ENCODE measurements around the gene SV2C. TPM values are rescaled to one million over a fixed set of nuclear protein-coding genes. Genes with fewer than 3 reads are reported as not detected.

The SV2C gene
- total RNA-seq, 1 experiment from 2014 or later = 0.09 TPM

DNA sequence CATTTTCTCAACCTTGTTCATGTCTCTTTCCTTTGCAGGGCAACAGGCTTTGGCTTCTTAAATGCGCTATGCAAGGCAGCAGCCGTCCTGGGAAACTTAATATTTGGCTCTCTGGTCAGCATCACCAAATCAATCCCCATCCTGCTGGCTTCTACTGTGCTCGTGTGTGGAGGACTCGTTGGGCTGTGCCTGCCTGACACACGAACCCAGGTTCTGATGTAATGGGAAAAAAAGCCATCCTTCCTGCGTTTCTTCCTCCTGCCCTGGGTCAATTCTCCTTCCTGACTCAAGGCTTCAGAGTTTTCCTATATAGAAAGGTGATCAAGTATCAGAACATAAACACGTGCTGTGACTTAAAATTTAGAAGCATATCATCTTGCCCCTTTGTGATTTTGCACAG, 242.1 kb downstream of the SV2C start:
- peaks cover 12% of the 10 kb centered on the region; the same call in 1 of the 2 replicates for H3K36me3 Mint-ChIP-seq
- ATAC-seq (no peak; the same call in 1 of the 2 replicates), DNase-seq (ENCODE audit: low spot score) (no peak)
- H3K4me1 Mint-ChIP-seq = peaks cover 38% of the 10 kb centered on the region
- TF ChIP-seq NR2C2 (CRISPR knock-in tag; IDR thresholded peaks at IDR 0.05) (no peak), ZNF232 (CRISPR knock-in tag; IDR thresholded peaks at IDR 0.05) (no peak), JUN (CRISPR knock-in tag; IDR thresholded peaks at IDR 0.05) (no peak)
- TF ChIP-seq, protein P1, sequence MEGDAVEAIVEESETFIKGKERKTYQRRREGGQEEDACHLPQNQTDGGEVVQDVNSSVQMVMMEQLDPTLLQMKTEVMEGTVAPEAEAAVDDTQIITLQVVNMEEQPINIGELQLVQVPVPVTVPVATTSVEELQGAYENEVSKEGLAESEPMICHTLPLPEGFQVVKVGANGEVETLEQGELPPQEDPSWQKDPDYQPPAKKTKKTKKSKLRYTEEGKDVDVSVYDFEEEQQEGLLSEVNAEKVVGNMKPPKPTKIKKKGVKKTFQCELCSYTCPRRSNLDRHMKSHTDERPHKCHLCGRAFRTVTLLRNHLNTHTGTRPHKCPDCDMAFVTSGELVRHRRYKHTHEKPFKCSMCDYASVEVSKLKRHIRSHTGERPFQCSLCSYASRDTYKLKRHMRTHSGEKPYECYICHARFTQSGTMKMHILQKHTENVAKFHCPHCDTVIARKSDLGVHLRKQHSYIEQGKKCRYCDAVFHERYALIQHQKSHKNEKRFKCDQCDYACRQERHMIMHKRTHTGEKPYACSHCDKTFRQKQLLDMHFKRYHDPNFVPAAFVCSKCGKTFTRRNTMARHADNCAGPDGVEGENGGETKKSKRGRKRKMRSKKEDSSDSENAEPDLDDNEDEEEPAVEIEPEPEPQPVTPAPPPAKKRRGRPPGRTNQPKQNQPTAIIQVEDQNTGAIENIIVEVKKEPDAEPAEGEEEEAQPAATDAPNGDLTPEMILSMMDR (IDR thresholded peaks at IDR 0.05) = no peak
- TF ChIP-seq, protein P2, sequence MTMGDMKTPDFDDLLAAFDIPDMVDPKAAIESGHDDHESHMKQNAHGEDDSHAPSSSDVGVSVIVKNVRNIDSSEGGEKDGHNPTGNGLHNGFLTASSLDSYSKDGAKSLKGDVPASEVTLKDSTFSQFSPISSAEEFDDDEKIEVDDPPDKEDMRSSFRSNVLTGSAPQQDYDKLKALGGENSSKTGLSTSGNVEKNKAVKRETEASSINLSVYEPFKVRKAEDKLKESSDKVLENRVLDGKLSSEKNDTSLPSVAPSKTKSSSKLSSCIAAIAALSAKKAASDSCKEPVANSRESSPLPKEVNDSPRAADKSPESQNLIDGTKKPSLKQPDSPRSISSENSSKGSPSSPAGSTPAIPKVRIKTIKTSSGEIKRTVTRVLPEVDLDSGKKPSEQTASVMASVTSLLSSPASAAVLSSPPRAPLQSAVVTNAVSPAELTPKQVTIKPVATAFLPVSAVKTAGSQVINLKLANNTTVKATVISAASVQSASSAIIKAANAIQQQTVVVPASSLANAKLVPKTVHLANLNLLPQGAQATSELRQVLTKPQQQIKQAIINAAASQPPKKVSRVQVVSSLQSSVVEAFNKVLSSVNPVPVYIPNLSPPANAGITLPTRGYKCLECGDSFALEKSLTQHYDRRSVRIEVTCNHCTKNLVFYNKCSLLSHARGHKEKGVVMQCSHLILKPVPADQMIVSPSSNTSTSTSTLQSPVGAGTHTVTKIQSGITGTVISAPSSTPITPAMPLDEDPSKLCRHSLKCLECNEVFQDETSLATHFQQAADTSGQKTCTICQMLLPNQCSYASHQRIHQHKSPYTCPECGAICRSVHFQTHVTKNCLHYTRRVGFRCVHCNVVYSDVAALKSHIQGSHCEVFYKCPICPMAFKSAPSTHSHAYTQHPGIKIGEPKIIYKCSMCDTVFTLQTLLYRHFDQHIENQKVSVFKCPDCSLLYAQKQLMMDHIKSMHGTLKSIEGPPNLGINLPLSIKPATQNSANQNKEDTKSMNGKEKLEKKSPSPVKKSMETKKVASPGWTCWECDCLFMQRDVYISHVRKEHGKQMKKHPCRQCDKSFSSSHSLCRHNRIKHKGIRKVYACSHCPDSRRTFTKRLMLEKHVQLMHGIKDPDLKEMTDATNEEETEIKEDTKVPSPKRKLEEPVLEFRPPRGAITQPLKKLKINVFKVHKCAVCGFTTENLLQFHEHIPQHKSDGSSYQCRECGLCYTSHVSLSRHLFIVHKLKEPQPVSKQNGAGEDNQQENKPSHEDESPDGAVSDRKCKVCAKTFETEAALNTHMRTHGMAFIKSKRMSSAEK (CRISPR knock-in tag; IDR thresholded peaks at IDR 0.05; ENCODE audit: borderline replicate concordance) = no peak
- TF ChIP-seq, protein P3, sequence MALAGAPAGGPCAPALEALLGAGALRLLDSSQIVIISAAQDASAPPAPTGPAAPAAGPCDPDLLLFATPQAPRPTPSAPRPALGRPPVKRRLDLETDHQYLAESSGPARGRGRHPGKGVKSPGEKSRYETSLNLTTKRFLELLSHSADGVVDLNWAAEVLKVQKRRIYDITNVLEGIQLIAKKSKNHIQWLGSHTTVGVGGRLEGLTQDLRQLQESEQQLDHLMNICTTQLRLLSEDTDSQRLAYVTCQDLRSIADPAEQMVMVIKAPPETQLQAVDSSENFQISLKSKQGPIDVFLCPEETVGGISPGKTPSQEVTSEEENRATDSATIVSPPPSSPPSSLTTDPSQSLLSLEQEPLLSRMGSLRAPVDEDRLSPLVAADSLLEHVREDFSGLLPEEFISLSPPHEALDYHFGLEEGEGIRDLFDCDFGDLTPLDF (CRISPR knock-in tag; IDR thresholded peaks at IDR 0.05) = no peak
- TF ChIP-seq, protein P4, sequence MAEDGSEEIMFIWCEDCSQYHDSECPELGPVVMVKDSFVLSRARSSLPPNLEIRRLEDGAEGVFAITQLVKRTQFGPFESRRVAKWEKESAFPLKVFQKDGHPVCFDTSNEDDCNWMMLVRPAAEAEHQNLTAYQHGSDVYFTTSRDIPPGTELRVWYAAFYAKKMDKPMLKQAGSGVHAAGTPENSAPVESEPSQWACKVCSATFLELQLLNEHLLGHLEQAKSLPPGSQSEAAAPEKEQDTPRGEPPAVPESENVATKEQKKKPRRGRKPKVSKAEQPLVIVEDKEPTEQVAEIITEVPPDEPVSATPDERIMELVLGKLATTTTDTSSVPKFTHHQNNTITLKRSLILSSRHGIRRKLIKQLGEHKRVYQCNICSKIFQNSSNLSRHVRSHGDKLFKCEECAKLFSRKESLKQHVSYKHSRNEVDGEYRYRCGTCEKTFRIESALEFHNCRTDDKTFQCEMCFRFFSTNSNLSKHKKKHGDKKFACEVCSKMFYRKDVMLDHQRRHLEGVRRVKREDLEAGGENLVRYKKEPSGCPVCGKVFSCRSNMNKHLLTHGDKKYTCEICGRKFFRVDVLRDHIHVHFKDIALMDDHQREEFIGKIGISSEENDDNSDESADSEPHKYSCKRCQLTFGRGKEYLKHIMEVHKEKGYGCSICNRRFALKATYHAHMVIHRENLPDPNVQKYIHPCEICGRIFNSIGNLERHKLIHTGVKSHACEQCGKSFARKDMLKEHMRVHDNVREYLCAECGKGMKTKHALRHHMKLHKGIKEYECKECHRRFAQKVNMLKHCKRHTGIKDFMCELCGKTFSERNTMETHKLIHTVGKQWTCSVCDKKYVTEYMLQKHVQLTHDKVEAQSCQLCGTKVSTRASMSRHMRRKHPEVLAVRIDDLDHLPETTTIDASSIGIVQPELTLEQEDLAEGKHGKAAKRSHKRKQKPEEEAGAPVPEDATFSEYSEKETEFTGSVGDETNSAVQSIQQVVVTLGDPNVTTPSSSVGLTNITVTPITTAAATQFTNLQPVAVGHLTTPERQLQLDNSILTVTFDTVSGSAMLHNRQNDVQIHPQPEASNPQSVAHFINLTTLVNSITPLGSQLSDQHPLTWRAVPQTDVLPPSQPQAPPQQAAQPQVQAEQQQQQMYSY (CRISPR knock-in tag; IDR thresholded peaks at IDR 0.05) = no peak
- TF ChIP-seq, protein P5, sequence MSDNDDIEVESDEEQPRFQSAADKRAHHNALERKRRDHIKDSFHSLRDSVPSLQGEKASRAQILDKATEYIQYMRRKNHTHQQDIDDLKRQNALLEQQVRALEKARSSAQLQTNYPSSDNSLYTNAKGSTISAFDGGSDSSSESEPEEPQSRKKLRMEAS (CRISPR knock-in tag; IDR thresholded peaks at IDR 0.05) = no peak
- no peak overlapping the region for H3K27ac Mint-ChIP-seq
- H3K27me3 Mint-ChIP-seq (ENCODE audit: low read depth) = peaks cover 20% of the 10 kb centered on the region
- H3K9me3 Mint-ChIP-seq = peaks cover 19% of the 10 kb centered on the region
- H3K4me3 Mint-ChIP-seq = no peak overlapping the region
- ChIA-PET POLR2A (no interaction called here), CTCF (interaction anchor here (1.3 to 1.9 kb wide), 3 partner anchors 9 to 16 kb away, joined by 3 to 25 read pairs (median 4); no protein-coding TSS in a partner anchor)

DNA sequence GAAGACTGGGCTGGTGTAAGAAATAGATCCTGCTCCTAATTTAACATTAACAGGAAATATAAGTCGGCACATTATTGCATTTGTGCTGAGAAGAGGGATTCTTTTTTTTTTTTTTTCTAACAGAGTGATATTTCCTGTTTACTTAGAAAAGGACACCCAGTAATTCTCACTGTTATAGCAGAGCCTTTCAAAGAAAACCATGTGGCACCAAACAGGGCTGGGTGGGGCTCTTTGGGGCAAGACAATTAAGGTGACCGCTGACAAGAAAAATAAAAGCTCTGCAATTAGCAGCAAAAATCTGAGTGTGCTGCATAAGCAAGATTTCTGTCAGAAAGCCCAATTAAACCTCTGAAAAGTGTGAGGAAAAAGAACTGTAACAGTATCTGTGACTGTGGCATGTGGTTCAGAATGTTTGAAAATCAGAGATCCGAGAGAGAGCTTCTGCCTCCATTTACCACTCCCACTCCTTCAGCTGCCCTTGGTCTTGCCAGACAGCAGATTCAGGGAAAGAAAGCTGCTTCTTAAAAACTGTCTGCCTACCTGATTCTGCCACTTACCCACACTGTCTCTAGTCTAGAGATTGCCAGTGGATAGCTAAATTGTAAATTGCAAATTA, 242.8 kb downstream of the SV2C start:
- TF ChIP-seq, protein P6, sequence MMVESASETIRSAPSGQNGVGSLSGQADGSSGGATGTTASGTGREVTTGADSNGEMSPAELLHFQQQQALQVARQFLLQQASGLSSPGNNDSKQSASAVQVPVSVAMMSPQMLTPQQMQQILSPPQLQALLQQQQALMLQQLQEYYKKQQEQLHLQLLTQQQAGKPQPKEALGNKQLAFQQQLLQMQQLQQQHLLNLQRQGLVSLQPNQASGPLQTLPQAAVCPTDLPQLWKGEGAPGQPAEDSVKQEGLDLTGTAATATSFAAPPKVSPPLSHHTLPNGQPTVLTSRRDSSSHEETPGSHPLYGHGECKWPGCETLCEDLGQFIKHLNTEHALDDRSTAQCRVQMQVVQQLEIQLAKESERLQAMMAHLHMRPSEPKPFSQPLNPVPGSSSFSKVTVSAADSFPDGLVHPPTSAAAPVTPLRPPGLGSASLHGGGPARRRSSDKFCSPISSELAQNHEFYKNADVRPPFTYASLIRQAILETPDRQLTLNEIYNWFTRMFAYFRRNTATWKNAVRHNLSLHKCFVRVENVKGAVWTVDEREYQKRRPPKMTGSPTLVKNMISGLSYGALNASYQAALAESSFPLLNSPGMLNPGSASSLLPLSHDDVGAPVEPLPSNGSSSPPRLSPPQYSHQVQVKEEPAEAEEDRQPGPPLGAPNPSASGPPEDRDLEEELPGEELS (CRISPR knock-in tag; IDR thresholded peaks at IDR 0.05) = no peak
- no peak for TF ChIP-seq CBFB (CRISPR knock-in tag; IDR thresholded peaks at IDR 0.05; ENCODE audit: low read depth)
- TF ChIP-seq ELF4 (CRISPR knock-in tag; IDR thresholded peaks at IDR 0.05; ENCODE audit: low read depth) = no peak
- no peak for TF ChIP-seq NR2C2 (CRISPR knock-in tag; IDR thresholded peaks at IDR 0.05)
- TF ChIP-seq, protein P7, sequence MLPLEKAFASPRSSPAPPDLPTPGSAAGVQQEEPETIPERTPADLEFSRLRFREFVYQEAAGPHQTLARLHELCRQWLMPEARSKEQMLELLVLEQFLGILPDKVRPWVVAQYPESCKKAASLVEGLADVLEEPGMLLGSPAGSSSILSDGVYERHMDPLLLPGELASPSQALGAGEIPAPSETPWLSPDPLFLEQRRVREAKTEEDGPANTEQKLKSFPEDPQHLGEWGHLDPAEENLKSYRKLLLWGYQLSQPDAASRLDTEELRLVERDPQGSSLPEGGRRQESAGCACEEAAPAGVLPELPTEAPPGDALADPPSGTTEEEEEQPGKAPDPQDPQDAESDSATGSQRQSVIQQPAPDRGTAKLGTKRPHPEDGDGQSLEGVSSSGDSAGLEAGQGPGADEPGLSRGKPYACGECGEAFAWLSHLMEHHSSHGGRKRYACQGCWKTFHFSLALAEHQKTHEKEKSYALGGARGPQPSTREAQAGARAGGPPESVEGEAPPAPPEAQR (CRISPR knock-in tag; IDR thresholded peaks at IDR 0.05) = no peak
- TF ChIP-seq, protein P8, sequence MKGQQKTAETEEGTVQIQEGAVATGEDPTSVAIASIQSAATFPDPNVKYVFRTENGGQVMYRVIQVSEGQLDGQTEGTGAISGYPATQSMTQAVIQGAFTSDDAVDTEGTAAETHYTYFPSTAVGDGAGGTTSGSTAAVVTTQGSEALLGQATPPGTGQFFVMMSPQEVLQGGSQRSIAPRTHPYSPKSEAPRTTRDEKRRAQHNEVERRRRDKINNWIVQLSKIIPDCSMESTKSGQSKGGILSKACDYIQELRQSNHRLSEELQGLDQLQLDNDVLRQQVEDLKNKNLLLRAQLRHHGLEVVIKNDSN (CRISPR knock-in tag; IDR thresholded peaks at IDR 0.05) = no peak
- no peak for TF ChIP-seq KAT7 (CRISPR knock-in tag; IDR thresholded peaks at IDR 0.05; ENCODE audit: borderline replicate concordance)
- TF ChIP-seq ETV6 (CRISPR knock-in tag; IDR thresholded peaks at IDR 0.05) = no peak
- no peak for TF ChIP-seq NFE2L1 (CRISPR knock-in tag; IDR thresholded peaks at IDR 0.05)
- TF ChIP-seq CREM (CRISPR knock-in tag; IDR thresholded peaks at IDR 0.05) = no peak
- Mint-ChIP-seq H3K27ac (0 out of 2 replicates have a peak overlapping the region, but pooled peaks have one; percentile 36), H3K27me3 (ENCODE audit: low read depth) (peaks cover 20% of the 10 kb centered on the region), H3K36me3 (peaks cover 12% of the 10 kb centered on the region; the same call in 1 of the 2 replicates), H3K9me3 (peaks cover 19% of the 10 kb centered on the region), H3K4me1 (peaks cover 40% of the 10 kb centered on the region), H3K4me3 (peak overlapping the region; percentile 70)
- POLR2A ChIA-PET = no interaction called here
- CTCF ChIA-PET = interaction anchor here (0.7 to 2.5 kb wide), 9 partner anchors 9 to 340 kb away, joined by 3 to 25 read pairs (median 4); no protein-coding TSS in a partner anchor
- DNase-seq (ENCODE audit: low spot score) (no peak), ATAC-seq (no peak)
